Measurements from ENCODE around the gene ALAD.

Gene ALAD

DNA sequence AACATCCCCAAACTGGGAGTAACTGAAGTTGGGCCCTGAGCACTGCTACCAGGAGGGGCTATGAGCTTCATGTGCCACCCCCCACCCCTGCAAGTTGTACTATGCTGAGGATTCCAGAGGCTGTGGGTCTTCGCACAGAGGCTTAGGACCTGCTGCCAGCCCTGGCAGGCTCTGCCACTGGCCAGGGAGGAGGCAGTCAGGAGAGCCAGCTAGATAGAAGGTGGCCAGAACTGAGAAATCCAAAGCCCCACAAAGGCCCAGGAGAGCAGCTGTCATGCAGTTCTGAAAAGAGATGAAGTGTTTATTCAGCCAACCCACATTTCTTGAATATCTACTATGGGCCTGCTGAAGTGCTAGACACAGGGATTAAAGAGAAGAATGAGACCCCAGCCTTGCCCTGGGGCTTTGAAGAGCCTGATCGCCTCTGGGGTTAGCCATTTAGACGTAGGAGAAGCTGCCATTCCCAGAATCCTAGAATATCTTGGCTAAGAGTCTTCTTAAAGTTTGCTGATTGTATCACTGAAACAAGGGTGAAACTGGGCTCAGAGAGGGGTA is 1.4 kb downstream of the ALAD start (continued):
- TF ChIP-seq OSR1 (CRISPR knock-in tag; IDR thresholded peaks at IDR 0.05) (no peak), ZFP3 (CRISPR knock-in tag; IDR thresholded peaks at IDR 0.05) (no peak), ZFP30 (CRISPR knock-in tag; IDR thresholded peaks at IDR 0.05) (no peak), ESRRG (CRISPR knock-in tag; IDR thresholded peaks at IDR 0.05) (no peak)
- TF ChIP-seq, protein P1, sequence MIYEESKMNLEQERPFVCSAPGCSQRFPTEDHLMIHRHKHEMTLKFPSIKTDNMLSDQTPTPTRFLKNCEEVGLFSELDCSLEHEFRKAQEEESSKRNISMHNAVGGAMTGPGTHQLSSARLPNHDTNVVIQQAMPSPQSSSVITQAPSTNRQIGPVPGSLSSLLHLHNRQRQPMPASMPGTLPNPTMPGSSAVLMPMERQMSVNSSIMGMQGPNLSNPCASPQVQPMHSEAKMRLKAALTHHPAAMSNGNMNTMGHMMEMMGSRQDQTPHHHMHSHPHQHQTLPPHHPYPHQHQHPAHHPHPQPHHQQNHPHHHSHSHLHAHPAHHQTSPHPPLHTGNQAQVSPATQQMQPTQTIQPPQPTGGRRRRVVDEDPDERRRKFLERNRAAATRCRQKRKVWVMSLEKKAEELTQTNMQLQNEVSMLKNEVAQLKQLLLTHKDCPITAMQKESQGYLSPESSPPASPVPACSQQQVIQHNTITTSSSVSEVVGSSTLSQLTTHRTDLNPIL (CRISPR knock-in tag; IDR thresholded peaks at IDR 0.05; ENCODE audit: low read depth), result no peak

DNA sequence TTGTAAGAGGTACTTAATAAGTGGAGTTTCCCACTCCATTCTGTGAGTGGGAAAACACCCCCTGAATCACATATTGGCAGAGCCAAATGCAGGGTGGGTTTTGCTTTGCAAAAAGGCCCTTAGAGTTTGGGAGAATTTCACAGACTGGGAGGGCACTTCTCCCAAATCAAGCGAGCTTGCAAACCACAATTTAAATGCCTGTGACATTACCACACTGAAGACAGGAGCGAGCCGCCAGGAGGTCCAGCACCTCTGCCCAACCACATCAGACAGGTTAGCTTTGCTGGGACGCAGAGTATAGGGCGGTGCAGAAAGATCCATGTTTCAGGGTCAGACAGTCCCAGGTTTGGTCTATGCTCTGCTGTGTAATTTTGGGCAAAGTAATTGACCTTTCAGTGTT is 2.3 kb downstream of the ALAD start:
- no peak for TF ChIP-seq BACH2 (CRISPR knock-in tag; IDR thresholded peaks at IDR 0.05; ENCODE audit: borderline replicate concordance)
- TF ChIP-seq, protein P1 (CRISPR knock-in tag; IDR thresholded peaks at IDR 0.05; ENCODE audit: low read depth), result no peak
- no peak for TF ChIP-seq GLIS3 (CRISPR knock-in tag; IDR thresholded peaks at IDR 0.05)
- TF ChIP-seq ESRRG (CRISPR knock-in tag; IDR thresholded peaks at IDR 0.05), result no peak

DNA sequence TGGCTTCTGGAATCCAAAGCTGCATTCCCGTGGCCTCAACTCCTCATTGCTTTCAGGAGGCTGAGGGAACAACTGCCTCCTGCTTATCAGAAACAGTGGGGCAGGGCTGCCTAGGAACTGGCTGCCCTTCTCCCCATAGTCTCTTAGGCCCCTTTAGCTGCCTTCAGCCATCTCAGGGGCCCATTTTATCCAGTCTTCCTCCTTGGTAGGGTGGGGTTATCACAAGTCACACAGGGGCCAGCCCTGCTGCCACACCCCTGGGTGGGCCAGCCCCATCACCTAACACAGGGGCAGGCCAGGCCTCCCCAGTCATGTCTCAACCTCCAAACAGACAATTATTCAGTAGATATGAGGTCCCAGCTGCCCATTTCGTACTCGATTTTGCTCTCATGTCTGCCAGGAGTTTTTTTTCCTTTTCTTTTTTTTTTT is 3.9 kb downstream of the ALAD start:
- ATAC-seq, result no peak
- no peak for TF ChIP-seq CSDC2 (CRISPR knock-in tag; IDR thresholded peaks at IDR 0.05)

More for the DNA sequence above, 2.3 kb downstream of the ALAD start:
- no peak for ATAC-seq

DNA sequence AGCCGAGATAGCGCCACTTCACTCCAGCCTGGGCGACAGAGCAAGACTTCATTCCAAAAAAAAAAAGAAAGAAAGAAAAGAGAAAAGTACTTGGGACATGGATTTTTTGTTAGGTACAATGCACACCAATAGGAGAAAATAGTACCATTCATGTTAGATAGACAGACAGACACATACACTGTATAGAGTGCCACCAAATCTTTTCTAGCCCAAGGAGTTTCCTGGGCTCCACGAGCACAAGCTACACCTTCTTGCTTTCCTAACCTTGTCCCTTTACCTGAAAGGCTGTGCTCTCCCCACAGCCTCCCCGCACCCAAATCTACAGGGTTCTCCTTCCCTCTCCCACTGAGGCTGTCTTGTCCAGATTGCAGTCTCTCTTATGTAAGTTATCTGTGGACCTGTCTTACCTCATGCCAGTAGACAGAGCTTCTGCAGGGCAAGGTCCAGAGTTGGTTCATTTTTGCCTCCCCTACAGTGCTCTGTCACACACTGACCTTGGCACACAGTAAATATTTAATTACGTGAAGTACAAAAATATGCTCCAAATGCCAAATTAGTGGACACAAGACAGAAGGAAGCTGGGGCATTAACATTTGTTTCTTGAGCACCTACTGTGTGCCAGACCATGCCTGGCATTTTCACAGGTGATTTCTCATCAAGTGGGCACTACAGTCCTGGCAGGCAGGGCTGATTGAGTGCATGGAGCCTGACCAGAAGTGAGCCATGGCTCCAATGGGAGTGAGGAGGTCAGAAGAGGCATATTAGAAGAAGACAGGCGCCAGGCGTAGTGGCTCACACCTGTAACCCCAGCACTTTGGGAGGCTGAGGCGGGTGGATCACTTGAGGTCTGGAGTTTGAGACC is 5.9 kb downstream of the ALAD start:
- no peak for ATAC-seq
- TF ChIP-seq OSR1 (CRISPR knock-in tag; IDR thresholded peaks at IDR 0.05) (no peak), ZNF8 (CRISPR knock-in tag; IDR thresholded peaks at IDR 0.05) (no peak), CSDC2 (CRISPR knock-in tag; IDR thresholded peaks at IDR 0.05) (no peak), ZNF565 (CRISPR knock-in tag; conservative IDR thresholded peaks at IDR 0.05; ENCODE audit: low read depth) (no peak), ZFP3 (CRISPR knock-in tag; IDR thresholded peaks at IDR 0.05) (no peak)
- TF ChIP-seq, protein P2, sequence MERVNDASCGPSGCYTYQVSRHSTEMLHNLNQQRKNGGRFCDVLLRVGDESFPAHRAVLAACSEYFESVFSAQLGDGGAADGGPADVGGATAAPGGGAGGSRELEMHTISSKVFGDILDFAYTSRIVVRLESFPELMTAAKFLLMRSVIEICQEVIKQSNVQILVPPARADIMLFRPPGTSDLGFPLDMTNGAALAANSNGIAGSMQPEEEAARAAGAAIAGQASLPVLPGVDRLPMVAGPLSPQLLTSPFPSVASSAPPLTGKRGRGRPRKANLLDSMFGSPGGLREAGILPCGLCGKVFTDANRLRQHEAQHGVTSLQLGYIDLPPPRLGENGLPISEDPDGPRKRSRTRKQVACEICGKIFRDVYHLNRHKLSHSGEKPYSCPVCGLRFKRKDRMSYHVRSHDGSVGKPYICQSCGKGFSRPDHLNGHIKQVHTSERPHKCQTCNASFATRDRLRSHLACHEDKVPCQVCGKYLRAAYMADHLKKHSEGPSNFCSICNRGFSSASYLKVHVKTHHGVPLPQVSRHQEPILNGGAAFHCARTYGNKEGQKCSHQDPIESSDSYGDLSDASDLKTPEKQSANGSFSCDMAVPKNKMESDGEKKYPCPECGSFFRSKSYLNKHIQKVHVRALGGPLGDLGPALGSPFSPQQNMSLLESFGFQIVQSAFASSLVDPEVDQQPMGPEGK (CRISPR knock-in tag; IDR thresholded peaks at IDR 0.05; ENCODE audit: borderline replicate concordance), result no peak
- TF ChIP-seq, protein P3, sequence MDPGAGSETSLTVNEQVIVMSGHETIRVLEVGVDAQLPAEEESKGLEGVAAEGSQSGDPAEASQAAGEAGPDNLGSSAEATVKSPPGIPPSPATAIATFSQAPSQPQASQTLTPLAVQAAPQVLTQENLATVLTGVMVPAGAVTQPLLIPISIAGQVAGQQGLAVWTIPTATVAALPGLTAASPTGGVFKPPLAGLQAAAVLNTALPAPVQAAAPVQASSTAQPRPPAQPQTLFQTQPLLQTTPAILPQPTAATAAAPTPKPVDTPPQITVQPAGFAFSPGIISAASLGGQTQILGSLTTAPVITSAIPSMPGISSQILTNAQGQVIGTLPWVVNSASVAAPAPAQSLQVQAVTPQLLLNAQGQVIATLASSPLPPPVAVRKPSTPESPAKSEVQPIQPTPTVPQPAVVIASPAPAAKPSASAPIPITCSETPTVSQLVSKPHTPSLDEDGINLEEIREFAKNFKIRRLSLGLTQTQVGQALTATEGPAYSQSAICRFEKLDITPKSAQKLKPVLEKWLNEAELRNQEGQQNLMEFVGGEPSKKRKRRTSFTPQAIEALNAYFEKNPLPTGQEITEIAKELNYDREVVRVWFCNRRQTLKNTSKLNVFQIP (CRISPR knock-in tag; IDR thresholded peaks at IDR 0.05; ENCODE audit: borderline replicate concordance, low read depth), result no peak

DNA sequence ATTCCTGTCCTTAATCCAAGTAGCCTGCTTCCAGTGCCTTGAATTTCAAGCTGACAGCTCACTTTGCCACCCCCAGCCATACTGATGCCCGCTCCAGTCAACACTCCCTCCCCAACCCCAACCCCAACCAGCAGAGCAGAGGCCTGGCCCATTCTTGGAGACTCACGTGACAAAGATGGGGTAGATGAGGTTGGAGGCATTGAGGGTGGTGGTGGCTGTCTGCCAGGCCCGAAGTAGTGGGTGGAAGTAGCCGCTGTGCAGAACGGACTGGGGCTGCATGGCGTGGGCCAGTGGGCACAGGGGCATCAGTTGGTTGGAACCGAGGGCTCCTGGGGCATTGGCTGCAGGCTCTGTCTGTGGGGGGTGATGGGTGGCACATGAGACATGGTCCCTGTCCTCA is 7.8 kb downstream of the ALAD start:
- ATAC-seq, result no peak
- TF ChIP-seq ZFP30 (CRISPR knock-in tag; IDR thresholded peaks at IDR 0.05) (no peak), TOX (CRISPR knock-in tag; IDR thresholded peaks at IDR 0.05; ENCODE audit: borderline replicate concordance) (no peak), GLIS3 (CRISPR knock-in tag; IDR thresholded peaks at IDR 0.05) (no peak), ARNTL (CRISPR knock-in tag; IDR thresholded peaks at IDR 0.05; ENCODE audit: borderline replicate concordance, low read depth) (no peak), ZC3H10 (CRISPR knock-in tag; IDR thresholded peaks at IDR 0.05) (no peak), ESRRG (CRISPR knock-in tag; IDR thresholded peaks at IDR 0.05) (no peak), ZFP3 (CRISPR knock-in tag; IDR thresholded peaks at IDR 0.05) (no peak), ZNF565 (CRISPR knock-in tag; conservative IDR thresholded peaks at IDR 0.05; ENCODE audit: low read depth) (no peak), ISL1 (CRISPR knock-in tag; IDR thresholded peaks at IDR 0.05) (no peak)
- TF ChIP-seq, protein P4, sequence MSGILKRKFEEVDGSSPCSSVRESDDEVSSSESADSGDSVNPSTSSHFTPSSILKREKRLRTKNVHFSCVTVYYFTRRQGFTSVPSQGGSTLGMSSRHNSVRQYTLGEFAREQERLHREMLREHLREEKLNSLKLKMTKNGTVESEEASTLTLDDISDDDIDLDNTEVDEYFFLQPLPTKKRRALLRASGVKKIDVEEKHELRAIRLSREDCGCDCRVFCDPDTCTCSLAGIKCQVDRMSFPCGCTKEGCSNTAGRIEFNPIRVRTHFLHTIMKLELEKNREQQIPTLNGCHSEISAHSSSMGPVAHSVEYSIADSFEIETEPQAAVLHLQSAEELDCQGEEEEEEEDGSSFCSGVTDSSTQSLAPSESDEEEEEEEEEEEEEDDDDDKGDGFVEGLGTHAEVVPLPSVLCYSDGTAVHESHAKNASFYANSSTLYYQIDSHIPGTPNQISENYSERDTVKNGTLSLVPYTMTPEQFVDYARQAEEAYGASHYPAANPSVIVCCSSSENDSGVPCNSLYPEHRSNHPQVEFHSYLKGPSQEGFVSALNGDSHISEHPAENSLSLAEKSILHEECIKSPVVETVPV (CRISPR knock-in tag; IDR thresholded peaks at IDR 0.05), result no peak
- TF ChIP-seq, protein P3 (CRISPR knock-in tag; IDR thresholded peaks at IDR 0.05; ENCODE audit: borderline replicate concordance, low read depth), result no peak

All from SK-N-SH treated with all-trans-retinoic acid at 6 μM for 48 hours (cell line).